Stimulated activated CD4-positive, alpha-beta T cell treated with anti-CD3 and anti-CD28 coated beads, Interleukin-12 subunit alpha, Interleukin-12 subunit beta, amount 100 ng/mL, for 4 hours (primary cell): ENCODE results near the gene NUCB1.
A peak's percentile ranks its signal among the peaks of the same experiment; 100 is the strongest.
"Not testable (repeated sequence)": the region's sequence is repeated elsewhere in the genome, so short reads cannot be mapped to it uniquely, and the experiment has no call there.

Experiments
- DNase-seq: peaks from one replicate; pipeline ENCODE4 v3.0.0-alpha.2; 2020

The NUCB1 gene

DNA sequence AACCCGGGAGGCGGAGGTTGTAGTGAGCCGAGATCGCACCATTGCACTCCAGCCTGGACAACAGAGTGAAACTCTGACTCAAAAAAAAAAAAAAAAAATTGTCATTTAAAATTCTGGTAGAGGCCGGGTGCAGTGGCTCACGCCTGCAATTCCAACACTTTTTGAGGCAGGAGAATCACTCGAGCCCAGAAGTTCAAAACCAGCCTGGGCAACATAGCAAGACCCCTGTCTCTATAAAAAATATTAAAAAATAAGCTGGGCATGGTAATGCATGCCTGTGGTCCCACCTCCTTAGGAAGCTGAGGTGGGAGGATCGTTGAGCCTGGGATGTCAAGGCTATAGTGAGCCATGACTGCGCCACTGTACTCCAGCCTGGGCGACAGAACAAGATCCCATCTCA, 6.2 kb downstream of the NUCB1 start:
- no peak for DNase-seq

DNA sequence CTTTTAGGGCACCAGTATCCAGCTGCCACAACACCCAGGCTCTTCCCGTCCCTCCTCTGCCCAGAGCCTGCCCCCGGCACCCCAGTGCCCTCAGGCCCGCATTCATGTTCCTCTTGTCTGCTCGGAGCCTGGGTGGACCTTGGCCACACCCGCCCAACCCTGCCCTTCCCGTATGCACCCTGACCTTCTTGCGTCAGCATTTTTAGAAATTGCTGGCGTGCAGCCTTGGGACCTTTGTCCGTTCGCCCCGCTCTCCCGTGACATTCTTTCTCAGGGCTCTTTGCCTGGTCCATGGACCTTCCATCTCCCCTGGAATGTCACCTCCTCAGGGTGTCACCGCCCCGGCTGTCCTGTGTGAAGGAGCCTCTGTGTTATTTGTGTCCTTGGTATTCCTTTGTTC, 7.6 kb downstream of the NUCB1 start:
- DNase-seq = no peak

DNA sequence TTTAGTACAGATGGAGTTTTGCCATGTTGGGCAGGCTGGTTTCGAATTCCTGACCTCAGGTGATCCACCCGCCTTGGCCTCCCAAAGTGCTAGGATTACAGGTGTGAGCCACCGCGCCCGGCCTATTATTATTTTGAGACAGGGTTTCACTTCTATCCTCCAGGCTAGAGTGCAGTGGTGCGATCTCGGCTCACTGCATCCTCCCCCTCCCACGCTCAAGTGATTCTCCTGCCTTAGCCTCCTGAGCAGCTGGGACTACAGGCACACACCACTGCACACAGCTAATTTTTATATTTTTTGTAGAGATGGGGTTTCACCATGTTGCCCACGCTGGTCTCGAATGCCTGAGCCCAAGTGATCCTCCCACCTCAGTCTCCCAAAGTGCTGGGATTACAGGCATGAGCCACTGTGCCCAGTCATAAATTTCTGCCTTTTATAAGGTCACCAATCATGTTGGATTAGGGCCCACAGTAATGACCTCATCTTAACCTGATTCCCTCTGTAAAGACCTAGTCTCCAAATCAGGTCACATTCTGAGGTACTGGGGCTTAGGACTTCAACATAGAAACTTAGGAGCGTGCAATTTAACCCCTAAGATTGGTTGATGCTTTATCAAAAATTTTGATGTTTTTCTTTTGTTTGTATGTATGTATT, 9.4 kb downstream of the NUCB1 start:
- not testable (repeated sequence) for DNase-seq

DNA sequence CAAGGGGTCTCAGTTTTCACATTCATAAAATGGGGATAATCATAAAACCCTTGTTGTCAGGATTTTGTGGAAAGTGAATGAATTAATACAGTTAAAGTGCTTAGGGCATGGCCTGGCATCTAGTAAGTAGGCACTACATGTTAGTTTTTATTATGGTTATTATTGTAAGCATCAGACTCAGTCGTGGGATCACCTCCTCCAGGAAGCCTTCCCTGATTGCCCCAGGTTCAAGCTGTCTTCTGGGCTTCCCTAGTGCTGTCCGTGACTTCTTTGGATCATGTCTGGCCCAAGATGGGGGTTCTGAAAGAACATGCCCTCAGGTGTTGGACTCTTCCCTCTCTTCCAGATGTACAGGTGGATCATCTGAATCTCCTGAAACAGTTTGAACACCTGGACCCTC, 10.7 kb downstream of the NUCB1 start:
- DNase-seq = no peak

DNA sequence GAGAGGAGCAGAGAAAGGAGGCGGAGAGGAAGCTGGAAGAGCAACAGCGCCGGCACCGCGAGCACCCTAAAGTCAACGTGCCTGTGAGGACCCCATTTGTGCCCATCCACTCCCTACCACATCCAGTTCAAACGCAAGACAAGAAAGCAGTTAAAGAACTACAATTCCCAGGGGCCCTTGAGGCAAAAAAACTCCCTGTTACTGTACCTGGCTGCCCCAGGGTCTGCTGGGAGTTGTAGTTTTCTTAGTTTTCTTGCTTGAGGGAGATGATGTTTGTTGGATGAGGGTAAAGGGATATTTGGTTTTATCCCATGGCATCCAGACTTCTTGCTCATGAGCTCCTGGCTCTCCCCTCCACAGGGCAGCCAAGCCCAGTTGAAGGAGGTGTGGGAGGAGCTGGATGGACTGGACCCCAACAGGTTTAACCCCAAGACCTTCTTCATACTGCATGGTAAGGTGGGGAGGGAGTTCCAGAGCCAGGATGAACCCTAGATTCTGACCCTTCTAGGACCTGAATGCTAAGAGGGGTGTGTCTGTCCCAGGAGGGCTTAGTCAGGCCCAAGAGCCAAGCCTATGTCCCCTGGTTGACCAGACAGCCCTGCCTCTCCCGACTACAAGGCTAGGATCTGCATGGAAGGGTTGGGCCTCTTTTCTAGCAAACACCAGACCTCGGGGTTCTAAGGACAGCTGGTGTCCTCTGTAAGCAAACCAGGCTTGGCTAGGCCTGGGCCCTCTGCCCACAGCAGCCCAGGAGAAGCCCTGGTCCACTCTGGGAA, 13.2 kb downstream of the NUCB1 start:
- DNase-seq = no peak

DNA sequence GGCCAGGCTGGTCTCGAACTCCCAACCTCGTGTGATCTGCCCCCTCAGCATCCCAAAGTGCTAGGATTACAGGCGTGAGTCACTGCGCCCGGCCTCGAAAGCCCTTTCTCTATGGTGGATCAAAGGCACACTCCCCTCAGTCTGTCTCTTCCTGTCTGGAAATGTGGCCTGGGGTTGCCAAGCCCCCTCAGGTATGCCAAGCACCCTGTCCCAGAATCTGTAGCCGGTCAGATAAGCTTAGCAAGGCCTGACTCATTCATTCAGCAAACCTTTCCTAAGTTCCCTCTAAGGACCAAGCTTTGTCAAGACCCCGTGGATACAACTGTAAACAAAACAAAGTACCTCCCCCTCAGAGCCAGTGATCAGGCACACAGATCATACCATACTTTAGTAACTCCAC, 14.1 kb downstream of the NUCB1 start:
- no peak for DNase-seq

DNA sequence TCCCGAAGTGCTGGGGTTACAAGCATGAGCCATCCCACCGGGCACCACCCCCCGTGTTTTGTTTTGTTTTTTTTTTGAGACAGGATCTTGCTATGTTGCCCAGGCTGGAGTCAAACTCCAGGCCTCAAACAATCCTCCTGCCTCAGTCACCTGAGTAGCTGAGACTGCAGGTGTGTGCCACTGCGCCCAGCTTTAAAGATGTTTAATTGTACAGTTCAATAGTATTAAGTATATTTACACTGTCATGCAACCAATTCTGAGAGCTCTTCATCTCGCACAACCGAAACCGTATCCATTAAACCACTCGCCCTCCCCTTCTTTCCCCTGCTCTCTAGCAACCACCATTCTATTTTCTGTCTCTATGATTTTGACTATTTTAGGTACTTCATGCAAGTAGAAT, 15.6 kb downstream of the NUCB1 start:
- no peak for DNase-seq

DNA sequence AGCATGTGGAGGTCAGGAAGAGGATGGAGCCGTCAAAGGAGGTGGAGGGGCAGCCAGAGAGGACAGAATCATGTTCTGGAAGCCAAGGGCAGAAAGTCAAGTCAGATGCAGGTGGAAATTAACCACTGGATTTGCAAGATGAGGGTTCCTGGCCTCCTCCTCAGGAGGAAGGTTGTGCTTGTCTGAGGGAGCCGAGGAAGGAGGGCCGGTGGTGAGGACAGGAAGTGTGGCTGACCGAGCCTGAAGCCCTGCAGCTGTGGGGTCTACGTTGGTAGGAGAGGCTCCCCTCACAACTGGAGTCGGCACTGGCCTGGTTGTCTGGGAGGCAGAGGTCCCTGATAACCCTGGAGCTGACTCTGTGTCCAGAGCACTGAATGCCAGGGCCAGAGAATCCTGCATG, 18.0 kb downstream of the NUCB1 start:
- no peak for DNase-seq

DNA sequence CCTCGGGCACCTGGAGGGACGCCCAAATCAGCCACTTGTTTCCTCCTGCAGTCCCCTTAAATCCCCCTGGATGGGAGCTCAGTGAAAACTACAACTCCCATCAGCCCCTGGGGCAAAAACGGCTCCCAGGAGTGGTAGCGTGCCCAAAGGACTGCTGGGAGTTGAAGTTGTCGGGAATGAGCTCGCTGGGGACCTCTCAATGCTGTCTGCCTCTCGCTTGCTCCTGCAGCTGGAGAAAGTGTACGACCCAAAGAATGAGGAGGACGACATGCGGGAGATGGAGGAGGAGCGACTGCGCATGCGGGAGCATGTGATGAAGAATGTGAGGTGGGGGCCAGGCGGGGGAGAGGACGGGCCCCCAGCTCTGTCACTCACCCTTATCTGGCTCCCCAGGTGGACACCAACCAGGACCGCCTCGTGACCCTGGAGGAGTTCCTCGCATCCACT, 18.7 kb downstream of the NUCB1 start:
- no peak for DNase-seq

DNA sequence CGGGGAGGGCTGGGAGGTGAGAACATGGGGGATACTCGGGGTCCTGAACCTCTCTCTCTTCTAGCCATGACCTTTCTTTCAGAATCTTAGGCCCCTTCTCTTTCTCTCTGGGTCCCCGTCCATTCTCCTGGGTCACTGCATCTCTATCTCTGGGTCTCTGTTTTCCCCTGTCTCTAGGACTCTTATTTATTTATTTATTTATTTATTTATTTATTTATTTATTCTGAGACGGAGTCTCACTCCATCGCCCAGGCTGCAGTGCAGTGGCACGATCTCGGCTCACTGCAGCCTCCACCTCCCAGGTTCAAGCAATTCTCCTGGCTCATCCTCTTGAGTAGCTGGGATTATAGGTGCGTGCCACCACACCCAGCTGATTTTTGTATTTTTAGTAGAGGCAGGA, 19.2 kb downstream of the NUCB1 start:
- DNase-seq = not testable (repeated sequence)

DNA sequence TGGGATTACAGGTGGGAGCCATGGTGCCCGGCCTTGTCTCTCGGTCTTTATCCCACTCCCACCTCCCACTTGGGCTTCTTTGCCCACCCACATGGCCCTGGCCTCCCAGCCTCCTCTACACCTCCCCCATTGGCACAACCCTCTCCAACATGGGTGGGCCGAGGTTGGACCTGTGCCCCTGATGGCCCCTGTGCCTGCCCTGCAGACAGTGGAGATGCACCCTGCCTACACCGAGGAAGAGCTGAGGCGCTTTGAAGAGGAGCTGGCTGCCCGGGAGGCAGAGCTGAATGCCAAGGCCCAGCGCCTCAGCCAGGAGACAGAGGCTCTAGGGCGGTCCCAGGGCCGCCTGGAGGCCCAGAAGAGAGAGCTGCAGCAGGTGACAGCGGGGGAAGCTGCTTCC, 20.8 kb downstream of the NUCB1 start:
- DNase-seq = no peak

DNA sequence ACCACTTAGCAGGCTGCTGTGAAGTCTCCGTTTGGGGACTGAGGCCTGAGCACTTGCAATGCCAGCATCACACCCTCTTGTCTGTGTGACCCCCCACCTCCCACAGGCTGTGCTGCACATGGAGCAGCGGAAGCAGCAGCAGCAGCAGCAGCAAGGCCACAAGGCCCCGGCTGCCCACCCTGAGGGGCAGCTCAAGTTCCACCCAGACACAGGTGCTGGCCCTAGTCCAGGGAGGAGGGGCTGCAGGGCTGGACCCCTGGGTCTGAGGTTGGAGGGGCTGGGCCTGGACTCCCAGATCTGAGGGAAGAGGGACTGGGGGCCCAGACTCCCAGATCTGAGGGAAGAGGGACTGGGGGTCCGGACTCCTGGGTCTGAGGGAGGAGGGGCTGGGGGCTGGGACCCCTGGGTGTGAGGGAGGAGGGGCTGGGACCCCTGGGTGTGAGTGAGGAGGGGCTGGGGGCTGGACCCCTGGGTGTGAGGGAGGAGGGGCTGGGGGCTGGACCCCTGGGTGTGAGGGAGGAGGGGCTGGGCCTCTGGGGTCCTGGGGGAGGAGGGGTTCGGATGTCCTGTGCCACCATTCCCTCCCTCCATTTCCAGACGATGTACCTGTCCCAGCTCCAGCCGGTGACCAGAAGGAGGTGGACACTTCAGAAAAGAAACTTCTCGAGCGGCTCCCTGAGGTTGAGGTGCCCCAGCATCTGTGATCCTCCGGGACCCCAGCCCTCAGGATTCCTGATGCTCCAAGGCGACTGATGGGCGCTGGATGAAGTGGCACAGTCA, 21.8 kb downstream of the NUCB1 start:
- DNase-seq = no peak

DNA sequence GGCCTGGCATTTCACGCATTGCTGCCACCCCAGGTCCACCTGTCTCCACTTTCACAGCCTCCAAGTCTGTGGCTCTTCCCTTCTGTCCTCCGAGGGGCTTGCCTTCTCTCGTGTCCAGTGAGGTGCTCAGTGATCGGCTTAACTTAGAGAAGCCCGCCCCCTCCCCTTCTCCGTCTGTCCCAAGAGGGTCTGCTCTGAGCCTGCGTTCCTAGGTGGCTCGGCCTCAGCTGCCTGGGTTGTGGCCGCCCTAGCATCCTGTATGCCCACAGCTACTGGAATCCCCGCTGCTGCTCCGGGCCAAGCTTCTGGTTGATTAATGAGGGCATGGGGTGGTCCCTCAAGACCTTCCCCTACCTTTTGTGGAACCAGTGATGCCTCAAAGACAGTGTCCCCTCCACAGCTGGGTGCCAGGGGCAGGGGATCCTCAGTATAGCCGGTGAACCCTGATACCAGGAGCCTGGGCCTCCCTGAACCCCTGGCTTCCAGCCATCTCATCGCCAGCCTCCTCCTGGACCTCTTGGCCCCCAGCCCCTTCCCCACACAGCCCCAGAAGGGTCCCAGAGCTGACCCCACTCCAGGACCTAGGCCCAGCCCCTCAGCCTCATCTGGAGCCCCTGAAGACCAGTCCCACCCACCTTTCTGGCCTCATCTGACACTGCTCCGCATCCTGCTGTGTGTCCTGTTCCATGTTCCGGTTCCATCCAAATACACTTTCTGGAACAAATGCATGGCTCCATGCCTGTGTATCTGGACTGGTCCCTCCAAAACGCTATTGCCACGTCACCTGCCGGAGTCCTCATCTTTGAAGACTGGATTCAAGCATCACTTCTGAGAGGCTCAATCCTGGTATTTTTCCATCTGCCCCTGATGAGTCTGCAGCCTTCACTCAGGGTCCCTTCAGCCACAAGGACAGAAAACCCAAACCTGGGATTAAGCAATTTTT, 22.7 kb downstream of the NUCB1 start:
- no peak for DNase-seq

DNA sequence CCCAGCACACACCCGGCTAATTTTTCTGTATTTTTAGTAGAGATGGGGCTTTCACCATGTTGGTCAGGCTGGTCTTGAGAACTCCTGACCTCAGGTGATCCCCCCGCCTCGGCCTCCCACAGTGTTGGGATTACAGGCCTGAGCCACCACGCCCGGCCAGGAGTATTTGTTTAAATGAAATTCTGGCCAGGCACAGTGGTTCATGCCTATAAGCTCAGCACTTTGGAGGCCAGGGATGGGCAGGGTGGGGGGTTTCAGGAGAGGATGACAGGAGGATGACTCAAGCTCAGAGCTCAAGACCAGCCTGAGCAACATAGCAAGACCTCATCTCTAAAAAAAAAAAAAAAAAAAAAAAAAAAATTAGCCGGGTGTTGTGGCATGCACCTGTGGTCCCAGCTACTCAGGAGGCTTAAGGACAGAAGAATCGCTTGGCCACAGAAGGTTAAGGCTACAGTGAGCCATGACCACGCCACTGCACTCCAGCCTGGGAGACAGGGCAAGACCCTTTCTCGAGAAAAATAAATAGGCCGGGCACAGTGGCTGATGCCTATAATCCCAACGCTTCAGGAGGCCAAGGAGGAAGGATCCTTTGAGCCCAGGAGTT, 25.2 kb downstream of the NUCB1 start:
- no peak for DNase-seq

DNA sequence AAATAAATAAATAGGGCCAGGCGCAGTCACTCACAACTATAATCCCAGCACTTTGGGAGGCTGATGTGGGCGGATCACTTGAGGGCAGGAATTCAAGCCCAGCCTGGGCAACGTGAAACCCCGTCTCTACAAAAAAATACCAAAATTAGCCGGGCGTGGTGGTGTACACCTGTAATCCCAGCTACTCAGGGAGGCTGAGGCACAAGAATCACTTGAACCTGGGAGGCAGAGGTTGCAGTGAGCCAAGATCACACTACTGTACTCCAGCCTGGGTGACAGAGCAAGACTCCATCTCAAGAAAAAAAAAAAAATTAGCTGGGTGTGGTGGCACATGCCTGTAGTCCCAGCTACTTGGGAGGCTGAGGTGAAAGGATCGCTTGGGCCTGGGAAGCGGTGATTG, 25.8 kb downstream of the NUCB1 start:
- not testable (repeated sequence) for DNase-seq

DNA sequence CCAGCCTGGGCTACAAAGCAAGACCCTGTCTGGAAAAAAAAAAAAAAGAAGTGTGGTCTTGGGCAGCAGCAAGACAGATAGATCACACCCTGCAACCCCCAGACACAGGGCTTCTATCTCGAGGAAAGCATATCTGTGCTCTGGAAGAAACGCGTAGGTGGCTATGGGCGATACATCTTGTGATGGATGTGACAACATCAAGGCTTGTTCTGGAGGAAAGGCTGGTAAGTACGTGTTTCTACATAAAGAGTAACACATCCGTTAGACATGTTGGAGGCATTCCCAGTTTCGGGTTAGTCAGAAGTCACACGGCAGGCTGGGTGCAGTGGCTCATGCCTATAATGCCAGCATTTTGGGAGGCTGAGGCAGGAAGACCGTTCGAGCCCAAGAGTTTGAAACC, 26.8 kb downstream of the NUCB1 start:
- DNase-seq = peak; percentile 16

DNA sequence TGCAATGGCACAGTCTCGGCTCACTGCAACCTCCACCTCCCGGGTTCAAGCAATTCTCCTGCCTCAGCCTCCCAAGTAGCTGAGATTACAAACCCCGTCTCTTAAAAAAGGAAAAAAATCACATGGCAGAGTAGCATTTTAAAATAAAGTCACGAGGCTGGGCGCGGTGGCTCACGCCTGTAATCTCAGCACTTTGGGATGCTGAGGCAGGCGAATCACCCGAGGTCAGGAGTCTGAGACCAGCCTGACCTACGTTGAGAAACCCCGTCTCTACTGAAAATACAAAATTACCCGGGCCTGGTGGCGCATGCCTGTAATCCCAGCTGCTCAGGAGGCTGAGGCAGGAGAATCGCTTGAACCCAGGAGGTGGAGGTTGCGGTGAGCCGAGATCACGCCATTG, 27.6 kb downstream of the NUCB1 start:
- DNase-seq = not testable (repeated sequence)

DNA sequence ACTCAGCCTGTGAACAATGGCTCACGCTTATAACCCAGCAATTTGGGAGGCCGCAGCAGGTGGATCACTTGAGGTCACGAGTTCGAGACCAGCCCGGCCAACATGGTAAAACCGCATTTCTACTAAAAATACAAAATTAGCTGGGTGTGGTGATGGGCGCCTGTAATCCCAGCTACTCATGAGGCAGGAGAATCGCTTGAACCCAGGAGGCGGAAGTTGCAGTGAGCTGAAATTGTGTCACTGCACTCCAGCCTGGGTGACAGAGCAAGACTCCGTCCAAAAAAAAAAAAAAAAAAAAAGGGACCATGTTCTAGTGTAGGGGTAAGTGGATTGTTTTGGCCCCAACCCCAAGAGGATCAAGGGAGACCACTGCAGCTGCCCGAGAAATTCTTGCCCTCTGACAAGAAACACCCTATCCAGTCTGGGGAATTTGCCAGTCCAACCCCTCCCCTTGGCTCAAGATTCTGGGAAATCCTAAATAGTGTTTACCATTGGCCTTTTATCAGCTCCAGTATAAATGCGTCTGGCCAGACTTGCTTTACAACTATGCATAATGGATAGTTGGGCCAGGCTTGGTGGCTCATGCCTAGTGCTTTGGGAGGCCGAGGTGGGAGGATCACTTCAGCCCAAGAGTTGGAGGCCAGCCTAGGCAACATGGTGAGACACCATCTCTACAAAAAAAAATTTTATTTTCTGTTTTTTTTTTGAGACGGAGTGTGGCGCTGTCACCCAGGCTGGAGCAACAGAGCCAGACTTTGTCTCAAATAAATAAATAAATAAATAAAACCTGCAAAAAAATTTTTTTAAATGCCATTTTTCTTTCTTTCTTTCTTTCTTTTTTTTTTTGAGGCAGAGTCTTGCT, 28.3 kb downstream of the NUCB1 start:
- DNase-seq = no peak

DNA sequence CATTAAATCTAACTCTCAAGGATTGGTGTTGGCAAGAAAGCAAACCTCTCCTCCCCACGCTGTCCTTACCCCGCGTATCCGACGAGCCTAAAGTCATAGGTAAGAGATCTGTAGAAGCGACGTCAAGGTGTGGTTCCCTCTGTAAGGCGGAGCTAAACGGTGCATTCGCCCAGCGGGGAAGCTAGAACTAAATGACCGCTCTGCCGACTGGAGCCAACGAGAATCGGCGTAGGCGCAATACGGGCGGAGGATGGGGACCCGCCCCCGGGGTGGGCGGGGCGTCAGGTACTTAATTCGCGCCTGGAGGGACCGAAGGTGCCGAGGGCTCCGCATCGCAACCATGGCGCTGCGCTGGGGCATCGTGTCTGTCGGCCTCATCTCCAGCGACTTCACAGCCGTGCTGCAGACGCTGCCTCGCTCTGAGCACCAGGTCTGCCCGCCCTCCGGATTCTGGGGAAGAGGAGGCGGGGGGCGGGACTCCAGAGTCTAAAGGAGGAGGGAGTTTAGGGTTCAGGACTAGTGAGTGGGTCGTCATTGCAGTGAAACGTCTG, 33.3 kb downstream of the NUCB1 start, which contains the start of gene DHDH:
DHDH (plus strand) TSS at position 318 of the 551 bp plus-strand sequence; CDS start at position 341, 23 bp downstream.
- peak; percentile 61 for DNase-seq

DNA sequence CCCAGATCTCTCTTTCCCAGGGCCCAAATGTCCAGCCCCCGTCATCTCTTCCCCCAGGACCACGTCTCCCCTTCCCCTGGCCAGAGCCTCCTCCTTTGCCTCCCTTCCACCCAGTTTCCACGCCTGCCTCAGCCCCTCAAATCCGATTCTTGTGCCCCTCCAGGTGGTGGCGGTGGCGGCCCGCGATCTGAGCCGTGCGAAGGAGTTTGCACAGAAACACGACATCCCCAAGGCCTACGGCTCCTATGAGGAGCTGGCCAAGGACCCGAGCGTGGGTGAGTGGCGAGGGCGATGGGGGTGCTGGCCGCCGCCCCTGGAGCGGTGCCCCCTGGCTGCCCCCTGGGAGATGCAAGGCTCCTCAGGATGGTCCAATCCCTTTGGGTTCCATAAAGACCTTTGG, 34.7 kb downstream of the NUCB1 start:
- DNase-seq = no peak

DNA sequence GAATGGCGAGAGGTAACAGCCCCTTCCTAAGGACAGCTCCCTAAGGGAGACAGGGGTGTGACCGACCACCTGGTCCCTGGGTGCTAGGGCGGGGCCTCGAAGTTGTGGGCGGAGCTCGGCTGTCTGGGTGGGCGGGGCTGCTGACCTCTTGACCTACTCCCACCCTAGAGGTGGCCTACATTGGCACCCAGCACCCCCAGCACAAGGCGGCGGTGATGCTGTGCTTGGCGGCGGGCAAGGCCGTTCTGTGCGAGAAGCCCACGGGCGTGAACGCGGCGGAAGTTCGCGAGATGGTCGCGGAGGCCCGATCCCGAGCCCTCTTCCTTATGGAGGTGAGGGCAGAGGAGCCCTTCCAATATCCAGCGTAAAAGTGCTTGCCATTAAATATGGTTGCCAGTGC, 35.8 kb downstream of the NUCB1 start:
- no peak for DNase-seq
